Natural killer cell (primary cell): ENCODE data around the gene TSC22D3. TPM values are rescaled to one million over a fixed set of nuclear protein-coding genes. Genes with fewer than 3 reads are reported as not detected.

ENCODE experiments used
- ATAC-seq, 3 donors: fragments of 150-1000 bp in 2 of 3; fragments of 200-7000 bp in 1 of 3; cut with Tn5 transposase; 1 replicate in 1 of 3; 2 replicates in 2 of 3; pipeline ENCODE4 v1.10.0; 2021; ENCODE audit warnings: mild to moderate bottlenecking in 2 of 3, moderate library complexity in 2 of 3
- DNase-seq, 2 donors: peaks; one replicate each; pipeline versions ENCODE4 v3.0.0 to v3.0.0-alpha.2; 2013 to 2021; ENCODE audit warnings: mixed read lengths in 1 of 2
- H3K27ac ChIP-seq: one replicate; pipeline ENCODE4 v1.5.1; 2013; ENCODE audit warnings: mild to moderate bottlenecking, low read length
- H3K27me3 ChIP-seq: one replicate; pipeline ENCODE4 v1.6.1; 2013; ENCODE audit warnings: low read length; ENCODE audit not compliant: control insufficient read depth, insufficient read depth
- H3K36me3 ChIP-seq: one replicate; pipeline ENCODE4 v1.6.1; 2013; ENCODE audit warnings: low read length; ENCODE audit not compliant: control insufficient read depth, insufficient read depth
- H3K4me1 ChIP-seq: one replicate; pipeline ENCODE4 v1.6.1; 2013; ENCODE audit warnings: low read length; ENCODE audit not compliant: control insufficient read depth, insufficient read depth
- H3K4me3 ChIP-seq: one replicate; pipeline ENCODE4 v1.5.1; 2013; ENCODE audit warnings: low read length
- H3K9me3 ChIP-seq: one replicate; pipeline ENCODE4 v1.6.1; 2013; ENCODE audit warnings: low read length; ENCODE audit not compliant: control insufficient read depth, insufficient read depth
- H3K27ac Mint-ChIP-seq, 2 donors: one replicate each; pipeline ENCODE4 v1.8.0; 2022; ENCODE audit warnings: mild to moderate bottlenecking in 2 of 2, mixed read lengths in 2 of 2, moderate library complexity in 1 of 2
- H3K27me3 Mint-ChIP-seq, 2 donors: one replicate each; pipeline ENCODE4 v1.8.0; 2022; ENCODE audit warnings: low read depth in 2 of 2, mixed read lengths in 2 of 2
- H3K36me3 Mint-ChIP-seq: one replicate; pipeline ENCODE4 v1.8.0; 2022; ENCODE audit warnings: mixed read lengths
- H3K4me1 Mint-ChIP-seq, 2 donors: one replicate each; pipeline ENCODE4 v1.8.0; 2022; ENCODE audit warnings: mixed read lengths in 2 of 2
- H3K4me3 Mint-ChIP-seq: one replicate; pipeline ENCODE4 v1.8.0; 2022; ENCODE audit warnings: mild to moderate bottlenecking, moderate library complexity, mixed read lengths
- H3K9me3 Mint-ChIP-seq, 2 donors: one replicate each; pipeline ENCODE4 v1.8.0; 2022; ENCODE audit warnings: mixed read lengths in 2 of 2
- WGBS: methylation state at CpG from one replicate; pipeline ENCODE4 v1.1.7; 2013; ENCODE audit warnings: missing lambda C conversion rate; ENCODE audit not compliant: insufficient coverage; 5-methylcytosine and 5-hydroxymethylcytosine counted together
- intact Hi-C: fragments of 100-400 bp; cut with micrococcal nuclease; formaldehyde crosslinking; loops from one replicate; pipeline ENCODE4 v1.14.2; 2022
- total RNA-seq, 4 donors: library from RNA; stranded (reverse); fragments of 120-200 nt in 1 of 4; gene quantifications; one replicate each; pipeline versions ENCODE4 v1.2.3 to v1.2.4, GENCODE V29; 2013 to 2022
- TF ChIP-seq, protein P1 (sequence below): fragments of 200-600 bp; IDR thresholded peaks from one replicate; pipeline ENCODE4 v1.8.0; 2022; ENCODE audit warnings: antibody characterized with exemption

Gene TSC22D3
- total RNA-seq, 3 donors from 2014 or later (not counting 1 experiment from before 2014, with no cell fraction given) = 895 to 1,800 (median 1,053) TPM

DNA sequence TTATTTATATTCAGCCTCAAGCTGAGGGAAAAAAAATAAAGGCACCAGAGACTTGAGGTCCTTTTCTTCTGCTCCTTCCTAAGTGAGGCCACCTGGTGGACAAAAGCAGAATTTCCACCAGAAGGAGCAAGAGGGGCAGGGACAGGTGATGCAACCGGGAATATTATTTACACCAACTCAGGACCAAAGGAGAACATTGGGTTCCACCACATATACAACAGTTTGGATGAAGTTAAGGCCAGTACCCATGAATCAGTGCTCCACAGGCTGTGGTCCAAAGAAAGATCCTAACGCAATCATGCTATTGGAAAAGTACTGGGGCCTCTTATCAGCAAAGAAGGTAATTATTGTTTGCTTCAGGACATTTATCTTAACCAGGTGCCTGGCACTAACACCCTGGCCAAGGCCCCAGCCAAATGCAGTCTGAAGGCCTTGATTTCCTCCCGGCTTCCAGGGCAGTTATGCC is 57.4 kb downstream of the TSC22D3 start:
- Mint-ChIP-seq H3K27me3 (peaks cover 3 to 8% of the 10 kb centered on the region in 2 donors), H3K4me1 (peaks cover 34 to 40% of the 10 kb centered on the region in 2 donors), H3K27ac (peak overlapping the region; percentile 99), H3K4me3 (peak overlapping the region; percentile 97), H3K9me3 (no peaks in the 10 kb centered on the region), H3K36me3 (no peaks in the 10 kb centered on the region)
- peak; percentile 49 to 84 for DNase-seq
- Histone ChIP-seq H3K4me3 (no peak overlapping the region), H3K9me3 (no peaks in the 10 kb centered on the region), H3K27ac (peak overlapping the region; percentile 100), H3K36me3 (peaks cover 27% of the 10 kb centered on the region), H3K4me1 (peaks cover 48% of the 10 kb centered on the region), H3K27me3 (no peaks in the 10 kb centered on the region)
- TF ChIP-seq, protein P1, sequence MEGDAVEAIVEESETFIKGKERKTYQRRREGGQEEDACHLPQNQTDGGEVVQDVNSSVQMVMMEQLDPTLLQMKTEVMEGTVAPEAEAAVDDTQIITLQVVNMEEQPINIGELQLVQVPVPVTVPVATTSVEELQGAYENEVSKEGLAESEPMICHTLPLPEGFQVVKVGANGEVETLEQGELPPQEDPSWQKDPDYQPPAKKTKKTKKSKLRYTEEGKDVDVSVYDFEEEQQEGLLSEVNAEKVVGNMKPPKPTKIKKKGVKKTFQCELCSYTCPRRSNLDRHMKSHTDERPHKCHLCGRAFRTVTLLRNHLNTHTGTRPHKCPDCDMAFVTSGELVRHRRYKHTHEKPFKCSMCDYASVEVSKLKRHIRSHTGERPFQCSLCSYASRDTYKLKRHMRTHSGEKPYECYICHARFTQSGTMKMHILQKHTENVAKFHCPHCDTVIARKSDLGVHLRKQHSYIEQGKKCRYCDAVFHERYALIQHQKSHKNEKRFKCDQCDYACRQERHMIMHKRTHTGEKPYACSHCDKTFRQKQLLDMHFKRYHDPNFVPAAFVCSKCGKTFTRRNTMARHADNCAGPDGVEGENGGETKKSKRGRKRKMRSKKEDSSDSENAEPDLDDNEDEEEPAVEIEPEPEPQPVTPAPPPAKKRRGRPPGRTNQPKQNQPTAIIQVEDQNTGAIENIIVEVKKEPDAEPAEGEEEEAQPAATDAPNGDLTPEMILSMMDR = peak; percentile 54
- intact Hi-C loops = loop anchor here (1.0 to 5.0 kb wide), 2 partner anchors 45 to 61 kb away; no protein-coding TSS in a partner anchor
- no peak for ATAC-seq
- 46% methylated on average over 2 of the region's 3 CpGs for WGBS

DNA sequence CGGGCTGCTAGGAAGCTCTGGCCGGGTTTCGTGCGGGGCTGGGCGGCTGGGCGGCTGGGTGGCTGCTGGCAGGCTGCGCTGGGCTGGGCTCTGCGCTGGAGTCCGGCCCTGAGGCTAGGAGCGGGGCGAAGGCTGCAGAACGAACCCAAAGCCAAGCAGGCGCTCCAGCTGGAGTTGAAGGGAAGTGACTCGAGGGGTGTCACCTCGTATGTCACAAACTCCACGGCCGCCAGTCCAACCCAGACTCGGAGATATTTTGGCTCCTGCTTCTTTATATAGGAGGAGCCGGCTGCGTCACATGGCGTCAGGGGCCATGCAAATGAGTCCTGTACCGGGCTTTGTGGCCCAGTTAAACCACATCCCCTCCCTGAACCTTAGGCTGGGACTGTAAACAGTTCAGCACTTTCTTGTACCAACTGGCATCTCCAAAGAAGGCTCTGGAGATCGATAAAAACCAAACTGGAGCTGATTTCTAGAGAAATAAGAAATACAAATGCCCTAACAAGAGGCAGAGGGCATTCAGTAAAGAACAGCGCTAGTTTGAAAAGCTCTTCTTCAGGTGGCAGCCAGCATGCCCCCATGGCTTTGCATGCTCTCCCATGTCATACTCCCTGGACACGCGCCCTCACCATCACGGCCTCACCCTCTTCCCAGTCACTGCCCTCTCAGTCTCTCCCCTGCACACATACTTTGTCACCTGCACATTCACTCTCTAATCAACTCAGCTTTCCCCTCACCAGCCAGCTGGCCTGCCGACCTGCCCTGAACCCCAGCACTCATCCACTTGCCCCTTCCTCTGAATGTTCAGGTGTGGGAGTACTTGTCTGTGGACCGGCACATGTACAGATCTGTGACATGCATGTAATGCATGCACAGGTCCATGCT is 58.5 kb downstream of the TSC22D3 start:
- H3K27me3 ChIP-seq = no peaks in the 10 kb centered on the region
- ATAC-seq = peak; percentile 58 to 85 (median 80)
- Mint-ChIP-seq H3K4me3 (peak overlapping the region; percentile 97), H3K9me3 (no peaks in the 10 kb centered on the region), H3K36me3 (no peaks in the 10 kb centered on the region), H3K4me1 (peaks cover 45 to 51% of the 10 kb centered on the region in 2 donors), H3K27me3 (peaks cover 3 to 8% of the 10 kb centered on the region in 2 donors), H3K27ac (peak overlapping the region; percentile 99)
- H3K36me3 ChIP-seq = peaks cover 30% of the 10 kb centered on the region
- H3K9me3 ChIP-seq = no peaks in the 10 kb centered on the region
- H3K27ac ChIP-seq = peak overlapping the region; percentile 100
- peak; percentile 87 to 92 for DNase-seq
- intact Hi-C loops = loop anchor here (2.0 to 5.0 kb wide), 2 partner anchors 26 to 60 kb away; no protein-coding TSS in a partner anchor
- peak overlapping the region; percentile 99 for H3K4me3 ChIP-seq
- TF ChIP-seq, protein P1 = no peak
- 2% methylated on average over 27 of the region's 29 CpGs for WGBS
- peaks cover 60% of the 10 kb centered on the region for H3K4me1 ChIP-seq

DNA sequence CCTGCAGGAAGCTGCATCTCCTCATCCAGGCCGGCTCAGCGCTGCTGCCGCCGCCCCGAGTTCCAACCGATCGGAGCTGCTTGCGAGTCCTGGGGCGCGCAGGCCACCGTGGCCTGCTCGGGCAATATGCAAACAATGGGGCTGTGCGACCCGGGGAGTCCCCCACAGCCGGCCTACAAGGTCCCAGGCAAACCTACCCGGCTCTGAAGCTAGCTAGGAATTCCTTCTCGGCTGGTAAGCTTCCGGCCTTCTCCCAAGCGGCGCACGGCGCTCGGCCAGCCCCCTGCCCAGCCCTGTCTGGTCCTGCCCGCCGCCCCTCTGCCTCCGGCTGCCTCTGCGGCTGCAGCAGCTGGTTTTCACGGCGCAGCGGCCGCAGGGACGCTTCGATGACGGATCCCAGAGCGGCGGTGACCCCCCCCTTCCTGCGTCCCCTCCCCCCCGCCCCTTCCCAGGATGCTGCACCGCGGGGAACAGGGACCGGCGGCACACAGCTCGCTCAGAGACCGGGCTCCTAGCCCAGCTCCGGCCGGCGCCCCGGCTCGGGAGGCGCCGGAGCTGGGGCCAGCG is 59.4 kb downstream of the TSC22D3 start:
- H3K4me3 ChIP-seq = peak overlapping the region; percentile 99
- H3K27me3 Mint-ChIP-seq = peaks cover 3 to 8% of the 10 kb centered on the region in 2 donors
- no peaks in the 10 kb centered on the region for H3K9me3 ChIP-seq
- ATAC-seq (peak in 1 of 3 donors; percentile 0), DNase-seq (peak; percentile 20 to 47)
- peaks cover 30% of the 10 kb centered on the region for H3K36me3 ChIP-seq
- intact Hi-C loops = loop anchor here (2.0 to 5.0 kb wide), 2 partner anchors 27 to 59 kb away; no protein-coding TSS in a partner anchor
- H3K36me3 Mint-ChIP-seq = no peaks in the 10 kb centered on the region
- TF ChIP-seq, protein P1 = no peak
- WGBS = 0% methylated on average over 38 of the region's 52 CpGs
- H3K9me3 Mint-ChIP-seq = no peaks in the 10 kb centered on the region
- H3K27ac Mint-ChIP-seq = peak overlapping the region; percentile 99
- H3K4me3 Mint-ChIP-seq = peak overlapping the region; percentile 97
- H3K27me3 ChIP-seq = no peaks in the 10 kb centered on the region
- peaks cover 54 to 60% of the 10 kb centered on the region in 2 donors for H3K4me1 Mint-ChIP-seq
- H3K27ac ChIP-seq = peak overlapping the region; percentile 100
- peaks cover 65% of the 10 kb centered on the region for H3K4me1 ChIP-seq
